ENCODE data around the gene IQGAP3. TPM values are rescaled to one million over a fixed set of nuclear protein-coding genes. Genes with fewer than 3 reads are reported as not detected.

IQGAP3 gene
- total RNA-seq, 1 donor from 2014 or later = 65.0 TPM

DNA sequence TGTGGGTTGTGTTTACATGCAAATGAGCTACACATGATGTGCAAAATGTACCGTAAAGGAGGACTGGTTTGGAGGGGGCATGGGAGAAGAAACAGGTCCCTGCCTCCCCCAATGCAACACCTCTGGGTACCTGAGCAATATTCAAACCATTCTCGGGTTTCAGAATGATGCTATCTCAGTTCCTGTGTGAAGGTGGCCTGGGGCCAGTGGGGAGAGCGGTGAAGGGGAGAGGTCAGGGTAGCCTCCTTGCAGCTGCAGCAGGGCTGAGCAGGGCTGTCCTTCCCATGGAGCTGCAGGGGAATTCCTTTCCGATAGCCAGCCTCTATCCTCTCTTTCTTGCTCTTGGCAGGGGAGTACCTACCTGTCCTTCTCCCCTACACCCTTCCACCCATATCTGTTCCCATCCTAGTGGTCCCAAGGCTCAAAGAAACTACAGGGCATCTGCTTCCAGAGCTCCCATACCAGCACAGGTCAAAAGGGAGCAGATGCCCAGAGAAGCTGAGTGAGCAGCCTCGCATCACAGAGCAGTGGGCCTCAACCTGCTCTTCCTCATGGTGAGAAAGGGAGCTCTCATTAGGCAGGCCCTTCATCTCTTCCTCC, 83.7 kb downstream of the IQGAP3 start:
- no peak for DNase-seq (ENCODE audit: low read depth)
- TF ChIP-seq, protein P1, sequence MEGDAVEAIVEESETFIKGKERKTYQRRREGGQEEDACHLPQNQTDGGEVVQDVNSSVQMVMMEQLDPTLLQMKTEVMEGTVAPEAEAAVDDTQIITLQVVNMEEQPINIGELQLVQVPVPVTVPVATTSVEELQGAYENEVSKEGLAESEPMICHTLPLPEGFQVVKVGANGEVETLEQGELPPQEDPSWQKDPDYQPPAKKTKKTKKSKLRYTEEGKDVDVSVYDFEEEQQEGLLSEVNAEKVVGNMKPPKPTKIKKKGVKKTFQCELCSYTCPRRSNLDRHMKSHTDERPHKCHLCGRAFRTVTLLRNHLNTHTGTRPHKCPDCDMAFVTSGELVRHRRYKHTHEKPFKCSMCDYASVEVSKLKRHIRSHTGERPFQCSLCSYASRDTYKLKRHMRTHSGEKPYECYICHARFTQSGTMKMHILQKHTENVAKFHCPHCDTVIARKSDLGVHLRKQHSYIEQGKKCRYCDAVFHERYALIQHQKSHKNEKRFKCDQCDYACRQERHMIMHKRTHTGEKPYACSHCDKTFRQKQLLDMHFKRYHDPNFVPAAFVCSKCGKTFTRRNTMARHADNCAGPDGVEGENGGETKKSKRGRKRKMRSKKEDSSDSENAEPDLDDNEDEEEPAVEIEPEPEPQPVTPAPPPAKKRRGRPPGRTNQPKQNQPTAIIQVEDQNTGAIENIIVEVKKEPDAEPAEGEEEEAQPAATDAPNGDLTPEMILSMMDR (conservative IDR thresholded peaks at IDR 0.05; ENCODE audit: low read depth, low read length) = no peak
- no peak overlapping the region for H3K4me3 ChIP-seq (ENCODE audit: low read depth, low read length)

DNA sequence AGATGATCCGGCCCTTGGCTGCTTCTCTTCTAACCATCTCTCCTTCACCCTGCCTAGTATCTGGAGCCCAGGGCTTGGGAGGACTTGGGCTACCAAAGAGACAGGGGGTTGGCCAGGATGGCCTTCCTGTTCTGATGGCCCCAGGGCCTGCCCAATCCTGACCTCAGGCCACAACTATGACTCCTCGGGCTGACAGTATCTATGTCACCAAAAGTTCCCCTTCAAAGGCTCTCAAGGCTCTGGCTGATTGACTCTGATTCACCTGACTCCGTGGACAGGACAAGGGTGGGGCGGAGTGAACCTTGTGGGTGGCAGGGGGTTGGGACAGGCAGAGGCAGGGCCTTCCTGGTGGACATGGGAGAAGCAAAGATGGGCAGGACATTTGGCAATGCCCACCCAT, 84.5 kb downstream of the IQGAP3 start:
- TF ChIP-seq, protein P1 (conservative IDR thresholded peaks at IDR 0.05; ENCODE audit: low read depth, low read length) = no peak
- no peak overlapping the region for H3K4me3 ChIP-seq (ENCODE audit: low read depth, low read length)
- no peak for DNase-seq (ENCODE audit: low read depth)

DNA sequence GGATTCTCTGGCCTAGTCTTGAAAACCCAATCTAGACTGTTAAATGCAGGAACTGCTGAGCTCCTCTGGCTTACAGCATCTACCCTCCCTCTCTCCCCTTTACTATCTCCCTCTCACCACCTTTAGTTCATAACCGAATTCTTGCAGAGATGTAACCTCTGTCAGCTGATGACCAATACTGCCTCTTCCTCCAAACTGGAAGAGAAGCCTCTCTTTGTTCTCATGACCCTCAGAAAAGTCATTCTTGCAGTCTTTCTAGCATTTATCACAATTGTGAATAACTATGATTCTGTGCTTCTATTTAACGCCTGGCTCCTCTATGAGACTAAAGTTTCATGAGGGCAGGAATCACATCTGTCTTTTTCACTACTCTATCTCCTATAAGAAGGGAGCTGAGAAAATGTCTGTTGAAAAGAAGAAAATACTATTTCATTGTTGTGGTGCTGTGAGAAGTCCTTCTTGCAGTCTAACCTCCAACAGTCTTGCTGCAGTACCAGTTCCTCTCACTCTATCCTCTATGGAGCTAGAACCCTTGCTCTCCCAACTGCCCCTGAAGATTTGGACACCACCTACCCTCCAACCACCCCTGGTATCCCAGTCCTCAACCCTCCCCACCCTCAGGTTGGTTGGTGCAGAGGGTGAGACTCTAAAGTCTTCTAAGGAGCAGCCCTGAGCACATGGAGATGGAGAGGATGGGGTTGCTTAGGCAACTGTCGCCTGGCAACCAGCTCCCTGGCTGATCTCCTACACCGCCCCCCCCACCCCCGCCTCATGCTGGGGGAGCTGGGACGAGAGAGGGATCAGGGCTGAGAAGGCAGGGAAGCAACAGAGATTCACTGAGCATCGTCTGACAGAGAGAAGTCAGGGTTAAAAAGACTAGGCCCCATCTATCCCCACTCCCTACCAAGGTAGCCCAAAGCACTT, 85.7 kb downstream of the IQGAP3 start:
- DNase-seq (ENCODE audit: low read depth) = no peak
- TF ChIP-seq, protein P1 (conservative IDR thresholded peaks at IDR 0.05; ENCODE audit: low read depth, low read length) = no peak
- H3K4me3 ChIP-seq (ENCODE audit: low read depth, low read length) = no peak overlapping the region

DNA sequence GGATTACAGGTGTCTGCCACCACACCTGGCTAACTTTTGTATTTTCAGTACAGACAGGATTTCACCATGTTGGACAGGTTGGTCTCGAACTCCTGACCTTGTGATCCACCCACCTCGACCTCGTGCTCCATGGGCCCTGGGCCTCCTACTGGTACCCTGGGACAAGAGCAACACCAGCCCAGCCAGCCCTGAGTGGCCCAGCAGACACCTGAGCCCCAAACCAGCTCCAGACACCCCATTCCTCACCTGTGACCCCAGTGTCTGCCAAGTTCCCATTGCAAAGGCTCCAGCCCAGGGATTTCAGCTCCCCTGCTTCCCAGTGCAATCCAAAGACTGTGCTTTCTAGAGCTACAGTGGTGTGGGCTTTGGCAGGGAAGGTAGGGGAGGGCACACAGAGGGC, 86.4 kb downstream of the IQGAP3 start:
- H3K4me3 ChIP-seq (ENCODE audit: low read depth, low read length) = no peak overlapping the region
- DNase-seq (ENCODE audit: low read depth) = no peak
- TF ChIP-seq, protein P1 (conservative IDR thresholded peaks at IDR 0.05; ENCODE audit: low read depth, low read length) = no peak

DNA sequence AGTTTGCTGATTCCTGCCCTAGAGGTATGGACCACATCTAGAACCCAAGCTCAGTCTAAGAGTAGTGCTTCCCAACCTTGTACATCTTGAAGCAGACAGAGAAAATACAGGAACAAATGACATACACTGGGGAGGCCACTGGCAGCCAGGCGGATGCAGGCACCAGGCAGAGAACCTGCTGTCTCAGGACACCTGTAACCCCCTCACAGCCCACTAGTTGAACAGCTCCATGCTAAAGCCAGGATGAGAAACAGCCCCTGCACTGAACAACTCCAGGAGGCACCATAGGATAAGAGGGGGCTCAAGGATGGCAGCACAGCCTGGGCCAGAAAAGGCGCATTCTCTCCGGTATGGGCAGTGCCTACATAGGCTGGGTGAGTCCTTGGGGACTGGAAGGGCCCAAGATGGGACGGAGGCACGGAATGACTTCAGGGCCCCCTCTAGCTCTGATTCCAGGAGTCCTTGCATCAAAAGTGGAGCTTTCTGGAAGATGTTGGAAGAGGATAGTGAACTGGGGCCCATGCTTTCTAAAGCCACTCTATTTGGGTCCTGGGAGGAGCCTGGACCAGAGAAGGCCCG, 87.8 kb downstream of the IQGAP3 start:
- DNase-seq (ENCODE audit: low read depth) = no peak
- TF ChIP-seq, protein P1 (conservative IDR thresholded peaks at IDR 0.05; ENCODE audit: low read depth, low read length) = no peak
- no peak overlapping the region for H3K4me3 ChIP-seq (ENCODE audit: low read depth, low read length)

DNA sequence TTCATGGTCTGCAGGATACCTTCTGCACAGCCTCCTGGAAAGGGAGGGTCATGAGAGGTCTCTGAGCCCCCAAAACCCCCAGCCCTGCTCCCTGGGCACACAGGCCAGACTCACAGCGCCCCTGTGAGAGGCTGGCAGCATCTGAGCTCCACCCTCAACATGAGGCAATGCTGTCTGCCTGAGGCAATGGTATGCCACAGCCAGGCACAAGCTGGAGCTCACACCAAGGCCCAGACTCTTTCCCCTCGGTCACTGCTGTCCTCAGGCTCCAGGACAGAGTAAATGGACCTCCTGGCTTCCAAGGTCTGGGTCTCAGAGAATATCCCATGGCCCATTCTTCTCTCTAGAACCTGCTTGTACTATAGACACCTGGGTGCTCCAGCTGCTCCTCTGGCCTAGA, 89.0 kb downstream of the IQGAP3 start:
- TF ChIP-seq, protein P1 (conservative IDR thresholded peaks at IDR 0.05; ENCODE audit: low read depth, low read length) = no peak
- no peak for DNase-seq (ENCODE audit: low read depth)
- no peak overlapping the region for H3K4me3 ChIP-seq (ENCODE audit: low read depth, low read length)
